Measurements from ENCODE around the gene SEC62.

SEC62 gene

DNA sequence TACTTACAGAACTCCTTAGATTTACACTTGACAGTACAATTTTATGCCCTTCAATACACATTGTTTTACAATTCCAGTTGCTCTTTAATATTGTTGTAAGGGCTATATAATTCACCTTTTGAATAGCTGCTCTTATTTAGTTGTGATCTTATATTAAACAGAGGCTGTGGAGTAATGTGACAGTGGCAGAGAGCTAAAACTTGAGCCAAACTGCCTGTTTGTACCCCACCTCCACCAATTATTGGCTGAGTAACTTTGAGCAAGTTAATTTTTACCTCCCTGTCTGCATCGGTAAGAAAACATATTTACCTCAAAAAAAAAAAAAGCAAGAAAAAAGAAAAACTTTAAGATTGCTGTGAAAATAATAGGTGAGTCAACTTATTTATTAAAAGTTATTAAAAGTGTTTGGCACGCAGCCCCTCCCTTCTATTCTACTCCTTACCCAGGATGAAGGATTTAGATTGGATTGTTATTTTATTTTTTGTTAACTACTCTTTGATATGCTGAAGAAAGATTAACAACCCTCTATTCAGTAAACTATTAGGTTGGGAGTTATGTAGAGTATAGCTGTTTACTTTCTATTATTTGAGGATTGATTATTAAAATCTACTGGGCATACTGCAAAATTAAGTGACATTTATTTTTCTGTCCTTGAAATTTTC is 1.7 kb downstream of the SEC62 start:
- H3K14ac ChIP-seq (ENCODE audit: low read length in 2 of 2), result no peak overlapping the region
- peak overlapping the region in 1 of 2 experiments; percentile 98 for H3K4me3 ChIP-seq (ENCODE audit: insufficient read depth in 1 of 2, low read depth in 1 of 2, low read length in 2 of 2)
- no peak overlapping the region for H3K27ac ChIP-seq (ENCODE audit: low read length, poor library complexity, severe bottlenecking)
- H3K4me2 ChIP-seq (ENCODE audit: low read length, poor library complexity, severe bottlenecking), result peak overlapping the region; percentile 56
- peak overlapping the region; percentile 97 for H3K9ac ChIP-seq (ENCODE audit: low read length)
- H3K27me3 ChIP-seq (ENCODE audit: control insufficient read depth in 1 of 2, insufficient read depth in 1 of 2, low read length in 2 of 2), result no peaks in the 10 kb centered on the region
- DNase-seq, result no peak
- no peak overlapping the region for H2BK5ac ChIP-seq (ENCODE audit: low read depth, low read length, poor library complexity, severe bottlenecking)
- peaks cover 2% of the 10 kb centered on the region for H3K4me1 ChIP-seq (ENCODE audit: control insufficient read depth, insufficient read depth, low read depth, low read length)
- H3K79me1 ChIP-seq (replicated peaks; ENCODE audit: low read length, poor library complexity, severe bottlenecking), result peaks cover 2% of the 10 kb centered on the region
- H2BK12ac ChIP-seq (ENCODE audit: low read length in 2 of 2), result no peak overlapping the region
- H3K36me3 ChIP-seq (ENCODE audit: control insufficient read depth in 1 of 2, insufficient read depth in 2 of 2, low read depth in 1 of 2, low read length in 2 of 2), result peaks cover 3 to 13% of the 10 kb centered on the region in 2 experiments
- no peak overlapping the region for H2BK120ac ChIP-seq (ENCODE audit: low read depth, low read length)
- H3K9me3 ChIP-seq (ENCODE audit: control insufficient read depth, low read length), result no peaks in the 10 kb centered on the region
- H3K23ac ChIP-seq (ENCODE audit: low read length in 2 of 2), result no peak overlapping the region
- no peak overlapping the region for H3K4ac ChIP-seq (ENCODE audit: low read depth in 1 of 2, low read length in 2 of 2)
- H2AK5ac ChIP-seq (ENCODE audit: low read length, severe bottlenecking), result no peak overlapping the region
- no peak overlapping the region for H2AFZ ChIP-seq (ENCODE audit: low read depth, low read length)
- no peak overlapping the region for H2BK15ac ChIP-seq (ENCODE audit: low read depth, poor library complexity, severe bottlenecking)
- no peak overlapping the region for H3K18ac ChIP-seq (ENCODE audit: low read depth in 1 of 2, low read length in 2 of 2)
- no peak overlapping the region for H4K91ac ChIP-seq (ENCODE audit: low read length)
- WGBS, result no CpG with 5 or more reads among the region's 2 CpGs
- H4K8ac ChIP-seq (ENCODE audit: low read length), result no peak overlapping the region

GRCh38 chr3:169969174-169970095 is 2.8 kb downstream of the SEC62 start:
- H2BK12ac ChIP-seq (ENCODE audit: low read length in 2 of 2), result no peak overlapping the region
- H3K27me3 ChIP-seq (ENCODE audit: control insufficient read depth in 1 of 2, insufficient read depth in 1 of 2, low read length in 2 of 2), result no peaks in the 10 kb centered on the region
- H3K27ac ChIP-seq (ENCODE audit: low read length, poor library complexity, severe bottlenecking), result no peak overlapping the region
- H3K4ac ChIP-seq (ENCODE audit: low read depth in 1 of 2, low read length in 2 of 2), result no peak overlapping the region
- peaks cover 2% of the 10 kb centered on the region for H3K4me1 ChIP-seq (ENCODE audit: control insufficient read depth, insufficient read depth, low read depth, low read length)
- WGBS, result 85% methylated on average over 4 of the region's 5 CpGs
- H2BK120ac ChIP-seq (ENCODE audit: low read depth, low read length), result no peak overlapping the region
- H3K4me2 ChIP-seq (ENCODE audit: low read length, poor library complexity, severe bottlenecking), result no peak overlapping the region
- no peak for DNase-seq
- H3K36me3 ChIP-seq (ENCODE audit: control insufficient read depth in 1 of 2, insufficient read depth in 2 of 2, low read depth in 1 of 2, low read length in 2 of 2), result peaks cover 3 to 21% of the 10 kb centered on the region in 2 experiments
- H3K9ac ChIP-seq (ENCODE audit: low read length), result peak overlapping the region; percentile 97
- H3K23ac ChIP-seq (ENCODE audit: low read length in 2 of 2), result no peak overlapping the region
- no peak overlapping the region for H3K14ac ChIP-seq (ENCODE audit: low read length in 2 of 2)
- peak overlapping the region in 1 of 2 experiments; percentile 98 for H3K4me3 ChIP-seq (ENCODE audit: insufficient read depth in 1 of 2, low read depth in 1 of 2, low read length in 2 of 2)
- H4K8ac ChIP-seq (ENCODE audit: low read length), result no peak overlapping the region
- H2BK15ac ChIP-seq (ENCODE audit: low read depth, poor library complexity, severe bottlenecking), result no peak overlapping the region
- no peak overlapping the region for H3K18ac ChIP-seq (ENCODE audit: low read depth in 1 of 2, low read length in 2 of 2)
- H3K79me1 ChIP-seq (replicated peaks; ENCODE audit: low read length, poor library complexity, severe bottlenecking), result peaks cover 2% of the 10 kb centered on the region
- H4K91ac ChIP-seq (ENCODE audit: low read length), result no peak overlapping the region
- no peak overlapping the region for H2BK5ac ChIP-seq (ENCODE audit: low read depth, low read length, poor library complexity, severe bottlenecking)
- no peak overlapping the region for H2AFZ ChIP-seq (ENCODE audit: low read depth, low read length)
- no peak overlapping the region for H2AK5ac ChIP-seq (ENCODE audit: low read length, severe bottlenecking)
- no peaks in the 10 kb centered on the region for H3K9me3 ChIP-seq (ENCODE audit: control insufficient read depth, low read length)

GRCh38 chr3:169970847-169971246 is 4.2 kb downstream of the SEC62 start:
- no peak overlapping the region for H3K27ac ChIP-seq (ENCODE audit: low read length, poor library complexity, severe bottlenecking)
- 89% methylated on average over 1 of the region's 1 CpG for WGBS
- peaks cover 2% of the 10 kb centered on the region for H3K4me1 ChIP-seq (ENCODE audit: control insufficient read depth, insufficient read depth, low read depth, low read length)
- H4K8ac ChIP-seq (ENCODE audit: low read length), result no peak overlapping the region
- no peaks in the 10 kb centered on the region for H3K27me3 ChIP-seq (ENCODE audit: control insufficient read depth in 1 of 2, insufficient read depth in 1 of 2, low read length in 2 of 2)
- no peak overlapping the region for H2BK15ac ChIP-seq (ENCODE audit: low read depth, poor library complexity, severe bottlenecking)
- no peak overlapping the region for H3K4ac ChIP-seq (ENCODE audit: low read depth in 1 of 2, low read length in 2 of 2)
- no peak overlapping the region for H3K18ac ChIP-seq (ENCODE audit: low read depth in 1 of 2, low read length in 2 of 2)
- H3K4me2 ChIP-seq (ENCODE audit: low read length, poor library complexity, severe bottlenecking), result no peak overlapping the region
- H2AK5ac ChIP-seq (ENCODE audit: low read length, severe bottlenecking), result no peak overlapping the region
- H3K23ac ChIP-seq (ENCODE audit: low read length in 2 of 2), result no peak overlapping the region
- no peak overlapping the region for H2AFZ ChIP-seq (ENCODE audit: low read depth, low read length)
- H2BK12ac ChIP-seq (ENCODE audit: low read length in 2 of 2), result no peak overlapping the region
- H3K9ac ChIP-seq (ENCODE audit: low read length), result no peak overlapping the region
- no peak overlapping the region for H2BK5ac ChIP-seq (ENCODE audit: low read depth, low read length, poor library complexity, severe bottlenecking)
- H3K79me1 ChIP-seq (replicated peaks; ENCODE audit: low read length, poor library complexity, severe bottlenecking), result peaks cover 2% of the 10 kb centered on the region
- no peak overlapping the region for H4K91ac ChIP-seq (ENCODE audit: low read length)
- no peaks in the 10 kb centered on the region for H3K9me3 ChIP-seq (ENCODE audit: control insufficient read depth, low read length)
- DNase-seq, result no peak
- no peak overlapping the region for H3K4me3 ChIP-seq (ENCODE audit: insufficient read depth in 1 of 2, low read depth in 1 of 2, low read length in 2 of 2)
- H2BK120ac ChIP-seq (ENCODE audit: low read depth, low read length), result no peak overlapping the region
- peaks cover 3 to 32% of the 10 kb centered on the region in 2 experiments for H3K36me3 ChIP-seq (ENCODE audit: control insufficient read depth in 1 of 2, insufficient read depth in 2 of 2, low read depth in 1 of 2, low read length in 2 of 2)
- H3K14ac ChIP-seq (ENCODE audit: low read length in 2 of 2), result no peak overlapping the region

DNA sequence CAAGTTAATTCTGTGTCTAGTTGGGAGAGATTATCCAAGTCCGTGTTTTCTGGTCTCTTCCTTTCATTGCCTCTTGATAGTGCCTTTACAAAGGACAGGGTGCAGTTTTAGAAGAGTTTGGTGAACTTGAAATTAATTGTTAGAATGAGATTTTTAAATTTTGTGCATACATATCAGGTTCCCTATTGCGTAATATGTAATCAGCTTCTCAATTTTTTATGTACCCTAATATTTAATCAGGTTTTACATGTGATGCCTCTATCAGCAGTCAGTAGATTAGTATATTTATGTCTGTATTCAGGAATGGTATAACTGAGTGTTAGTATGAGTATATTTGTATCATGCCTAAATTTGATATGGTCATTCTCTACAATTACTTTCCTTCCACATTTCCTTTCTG is 4.9 kb downstream of the SEC62 start:
- H2BK120ac ChIP-seq (ENCODE audit: low read depth, low read length), result no peak overlapping the region
- no peaks in the 10 kb centered on the region for H3K9me3 ChIP-seq (ENCODE audit: control insufficient read depth, low read length)
- H4K8ac ChIP-seq (ENCODE audit: low read length), result no peak overlapping the region
- H2AFZ ChIP-seq (ENCODE audit: low read depth, low read length), result no peak overlapping the region
- H3K4me1 ChIP-seq (ENCODE audit: control insufficient read depth, insufficient read depth, low read depth, low read length), result peaks cover 2% of the 10 kb centered on the region
- H3K9ac ChIP-seq (ENCODE audit: low read length), result no peak overlapping the region
- no peak overlapping the region for H2BK12ac ChIP-seq (ENCODE audit: low read length in 2 of 2)
- no peak overlapping the region for H3K18ac ChIP-seq (ENCODE audit: low read depth in 1 of 2, low read length in 2 of 2)
- H2BK5ac ChIP-seq (ENCODE audit: low read depth, low read length, poor library complexity, severe bottlenecking), result no peak overlapping the region
- no peaks in the 10 kb centered on the region for H3K27me3 ChIP-seq (ENCODE audit: control insufficient read depth in 1 of 2, insufficient read depth in 1 of 2, low read length in 2 of 2)
- no peak overlapping the region for H2BK15ac ChIP-seq (ENCODE audit: low read depth, poor library complexity, severe bottlenecking)
- no peak overlapping the region for H3K4me3 ChIP-seq (ENCODE audit: insufficient read depth in 1 of 2, low read depth in 1 of 2, low read length in 2 of 2)
- no peak overlapping the region for H3K14ac ChIP-seq (ENCODE audit: low read length in 2 of 2)
- no peak overlapping the region for H3K23ac ChIP-seq (ENCODE audit: low read length in 2 of 2)
- no peak overlapping the region for H2AK5ac ChIP-seq (ENCODE audit: low read length, severe bottlenecking)
- no peak overlapping the region for H3K4me2 ChIP-seq (ENCODE audit: low read length, poor library complexity, severe bottlenecking)
- 100% methylated on average over 1 of the region's 2 CpGs for WGBS
- no peak overlapping the region for H3K4ac ChIP-seq (ENCODE audit: low read depth in 1 of 2, low read length in 2 of 2)
- H3K79me1 ChIP-seq (replicated peaks; ENCODE audit: low read length, poor library complexity, severe bottlenecking), result peaks cover 5% of the 10 kb centered on the region
- DNase-seq, result no peak
- peaks cover 6 to 38% of the 10 kb centered on the region in 2 experiments for H3K36me3 ChIP-seq (ENCODE audit: control insufficient read depth in 1 of 2, insufficient read depth in 2 of 2, low read depth in 1 of 2, low read length in 2 of 2)
- no peak overlapping the region for H3K27ac ChIP-seq (ENCODE audit: low read length, poor library complexity, severe bottlenecking)
- H4K91ac ChIP-seq (ENCODE audit: low read length), result no peak overlapping the region

All from mesenchymal stem cell (in vitro differentiated cells and primary cell).